Chondrocyte (in vitro differentiated cells): ENCODE measurements around the gene PLPP3. TPM values are rescaled to one million over a fixed set of nuclear protein-coding genes. Genes with fewer than 3 reads are reported as not detected.

ENCODE experiments used
- DNase-seq: peaks from one replicate; pipeline ENCODE4 v3.0.0; 2021; ENCODE audit warnings: mixed read lengths, low spot score
- H3K27ac Mint-ChIP-seq: one replicate; pipeline ENCODE4 v1.8.0; 2021; ENCODE audit warnings: mild to moderate bottlenecking, moderate library complexity, mixed read lengths; ENCODE audit not compliant: unreplicated experiment
- H3K27me3 Mint-ChIP-seq: 2 replicates; pipeline ENCODE4 v1.8.0; 2021; ENCODE audit warnings: low read depth, mixed read lengths
- H3K36me3 Mint-ChIP-seq: 2 replicates; pipeline ENCODE4 v1.8.0; 2021; ENCODE audit warnings: low read depth, mixed read lengths
- H3K4me1 Mint-ChIP-seq: 2 replicates; pipeline ENCODE4 v1.8.0; 2021; ENCODE audit warnings: low read depth, mild to moderate bottlenecking, mixed read lengths
- H3K4me3 Mint-ChIP-seq: one replicate; pipeline ENCODE4 v1.8.0; 2021; ENCODE audit warnings: mild to moderate bottlenecking, moderate library complexity, mixed read lengths; ENCODE audit not compliant: unreplicated experiment
- H3K9me3 Mint-ChIP-seq: 2 replicates; pipeline ENCODE4 v1.8.0; 2021; ENCODE audit warnings: low read depth, mixed read lengths
- CTCF ChIP-seq: fragments of 200-600 bp; sonication (generic); IDR thresholded peaks from 2 replicates; pipeline ENCODE4 v1.5.0; 2021; ENCODE audit warnings: antibody characterized with exemption, mild to moderate bottlenecking, moderate library complexity
- total RNA-seq: library from RNA; stranded (reverse); gene quantifications from 3 replicates; pipeline ENCODE4 v1.2.1, GENCODE V29; 2021

The PLPP3 gene
- total RNA-seq, 1 donor from 2014 or later, result 20.5 TPM

- peaks cover 15% of the 10 kb centered on the region for H3K36me3 Mint-ChIP-seq
- no peak for DNase-seq
- H3K4me1 Mint-ChIP-seq, result peaks cover 22% of the 10 kb centered on the region
- H3K27me3 Mint-ChIP-seq, result no peaks in the 10 kb centered on the region
- no peaks in the 10 kb centered on the region for H3K9me3 Mint-ChIP-seq
- no peak overlapping the region for H3K4me3 Mint-ChIP-seq
- no peak for TF ChIP-seq CTCF
- no peak overlapping the region for H3K27ac Mint-ChIP-seq
Measured at GRCh38 chr1:56531624-56532349, 47.6 kb downstream of the PLPP3 start.

GRCh38 chr1:56529801-56530200, 49.6 kb downstream of the PLPP3 start:
- DNase-seq, result no peak
- no peak overlapping the region for H3K27ac Mint-ChIP-seq
- no peak for TF ChIP-seq CTCF
- peaks cover 7% of the 10 kb centered on the region for H3K36me3 Mint-ChIP-seq
- no peaks in the 10 kb centered on the region for H3K27me3 Mint-ChIP-seq
- H3K4me1 Mint-ChIP-seq, result peaks cover 25% of the 10 kb centered on the region
- no peaks in the 10 kb centered on the region for H3K9me3 Mint-ChIP-seq
- no peak overlapping the region for H3K4me3 Mint-ChIP-seq

GRCh38 chr1:56527548-56528302, 51.6 kb downstream of the PLPP3 start:
- no peaks in the 10 kb centered on the region for H3K9me3 Mint-ChIP-seq
- no peak for TF ChIP-seq CTCF
- DNase-seq, result no peak
- no peak overlapping the region for H3K4me3 Mint-ChIP-seq
- H3K4me1 Mint-ChIP-seq, result peaks cover 28% of the 10 kb centered on the region
- H3K27me3 Mint-ChIP-seq, result no peaks in the 10 kb centered on the region
- no peak overlapping the region for H3K27ac Mint-ChIP-seq
- H3K36me3 Mint-ChIP-seq, result peaks cover 7% of the 10 kb centered on the region

- no peak overlapping the region for H3K27ac Mint-ChIP-seq
- TF ChIP-seq CTCF, result no peak
- no peak overlapping the region for H3K4me3 Mint-ChIP-seq
- H3K4me1 Mint-ChIP-seq, result peaks cover 30% of the 10 kb centered on the region
- H3K9me3 Mint-ChIP-seq, result no peaks in the 10 kb centered on the region
- no peaks in the 10 kb centered on the region for H3K27me3 Mint-ChIP-seq
- DNase-seq, result no peak
- H3K36me3 Mint-ChIP-seq, result peaks cover 9% of the 10 kb centered on the region
Measured at GRCh38 chr1:56526571-56527174, 52.7 kb downstream of the PLPP3 start.

GRCh38 chr1:56525489-56526041, 53.8 kb downstream of the PLPP3 start:
- DNase-seq, result no peak
- TF ChIP-seq CTCF, result no peak
- no peak overlapping the region for H3K4me3 Mint-ChIP-seq
- no peaks in the 10 kb centered on the region for H3K27me3 Mint-ChIP-seq
- H3K4me1 Mint-ChIP-seq, result peaks cover 30% of the 10 kb centered on the region
- no peaks in the 10 kb centered on the region for H3K9me3 Mint-ChIP-seq
- no peak overlapping the region for H3K27ac Mint-ChIP-seq
- H3K36me3 Mint-ChIP-seq, result peaks cover 12% of the 10 kb centered on the region
